GM04504 (cell line): ENCODE results near the gene MR1.

Source experiments
- DNase-seq: peaks from one replicate; pipeline ENCODE4 v3.0.0-alpha.2; 2012; ENCODE audit warnings: low read depth

The MR1 gene

GRCh38 chr1:181091309-181092040 is 57.7 kb downstream of the MR1 start:
- DNase-seq: no peak

GRCh38 chr1:181092056-181092455 is 58.3 kb downstream of the MR1 start:
- no peak for DNase-seq

- DNase-seq: no peak
Observed at GRCh38 chr1:181092883-181093458, 59.2 kb downstream of the MR1 start.

- peak; percentile 86 for DNase-seq
Observed at GRCh38 chr1:181094416-181095212, 60.8 kb downstream of the MR1 start.

- DNase-seq: no peak
Observed at GRCh38 chr1:181095260-181095659, 61.5 kb downstream of the MR1 start.

- no peak for DNase-seq
Observed at GRCh38 chr1:181095763-181096184, 62.0 kb downstream of the MR1 start.

GRCh38 chr1:181097242-181097641 is 63.5 kb downstream of the MR1 start:
- no peak for DNase-seq

- DNase-seq: no peak
Observed at GRCh38 chr1:181099152-181100014, 65.6 kb downstream of the MR1 start.

GRCh38 chr1:181100015-181100905 is 66.5 kb downstream of the MR1 start:
- no peak for DNase-seq

- no peak for DNase-seq
Observed at GRCh38 chr1:181100934-181101333, 67.2 kb downstream of the MR1 start.

GRCh38 chr1:181101581-181102226 is 67.9 kb downstream of the MR1 start:
- no peak for DNase-seq

GRCh38 chr1:181102841-181103240 is 69.1 kb downstream of the MR1 start:
- DNase-seq: no peak

GRCh38 chr1:181103399-181103798 is 69.6 kb downstream of the MR1 start:
- DNase-seq: no peak

- no peak for DNase-seq
Observed at GRCh38 chr1:181104042-181104789, 70.4 kb downstream of the MR1 start.

GRCh38 chr1:181104790-181105133 is 71.0 kb downstream of the MR1 start:
- no peak for DNase-seq

- DNase-seq: peak; percentile 80
Observed at GRCh38 chr1:181105134-181106021, 71.6 kb downstream of the MR1 start.

GRCh38 chr1:181106022-181106312 is 72.2 kb downstream of the MR1 start:
- no peak for DNase-seq

GRCh38 chr1:181106479-181106878 is 72.7 kb downstream of the MR1 start:
- no peak for DNase-seq

- DNase-seq: no peak
Observed at GRCh38 chr1:181107711-181108110, 73.9 kb downstream of the MR1 start.
